ENCODE results near the gene CROT. TPM values are rescaled to one million over a fixed set of nuclear protein-coding genes. Genes with fewer than 3 reads are reported as not detected.

CROT gene
- polyA plus RNA-seq, 1 donor: 64.1 TPM

GRCh38 chr7:87363342-87363741, 17.9 kb downstream of the CROT start:
- no peak for DNase-seq
- H3K9me3 ChIP-seq (ENCODE audit: control insufficient read depth, low read depth, low read length): no peaks in the 10 kb centered on the region
- no peaks in the 10 kb centered on the region for H3K27me3 ChIP-seq (ENCODE audit: control insufficient read depth, insufficient read depth, low read length)
- H3K4me1 ChIP-seq (ENCODE audit: control insufficient read depth, insufficient read depth, low read length): no peaks in the 10 kb centered on the region
- peaks cover 39% of the 10 kb centered on the region for H3K36me3 ChIP-seq (ENCODE audit: control insufficient read depth, insufficient read depth, low read length)
- WGBS (ENCODE audit: insufficient coverage, low lambda C conversion rate): 100% methylated on average over 1 of the region's 1 CpG
- H3K27ac ChIP-seq (ENCODE audit: low read length): no peak overlapping the region
- H3K4me3 ChIP-seq (ENCODE audit: low read length): no peak overlapping the region

- DNase-seq: no peak
Measured at GRCh38 chr7:87364246-87364645, 18.8 kb downstream of the CROT start.

GRCh38 chr7:87369216-87369615, 23.8 kb downstream of the CROT start:
- H3K4me3 ChIP-seq (ENCODE audit: low read length): no peak overlapping the region
- no peaks in the 10 kb centered on the region for H3K4me1 ChIP-seq (ENCODE audit: control insufficient read depth, insufficient read depth, low read length)
- H3K27me3 ChIP-seq (ENCODE audit: control insufficient read depth, insufficient read depth, low read length): no peaks in the 10 kb centered on the region
- no CpG with 5 or more reads among the region's 4 CpGs for WGBS (ENCODE audit: insufficient coverage, low lambda C conversion rate)
- H3K27ac ChIP-seq (ENCODE audit: low read length): no peak overlapping the region
- no peaks in the 10 kb centered on the region for H3K9me3 ChIP-seq (ENCODE audit: control insufficient read depth, low read depth, low read length)
- H3K36me3 ChIP-seq (ENCODE audit: control insufficient read depth, insufficient read depth, low read length): peaks cover 27% of the 10 kb centered on the region
- no peak for DNase-seq

More at GRCh38 chr7:87364246-87364645, 18.8 kb downstream of the CROT start:
- Histone ChIP-seq H3K9me3 (ENCODE audit: control insufficient read depth, low read depth, low read length) (no peaks in the 10 kb centered on the region), H3K4me1 (ENCODE audit: control insufficient read depth, insufficient read depth, low read length) (no peaks in the 10 kb centered on the region), H3K27me3 (ENCODE audit: control insufficient read depth, insufficient read depth, low read length) (no peaks in the 10 kb centered on the region), H3K4me3 (ENCODE audit: low read length) (no peak overlapping the region), H3K36me3 (ENCODE audit: control insufficient read depth, insufficient read depth, low read length) (peaks cover 39% of the 10 kb centered on the region), H3K27ac (ENCODE audit: low read length) (no peak overlapping the region)

GRCh38 chr7:87370660-87371180, 25.3 kb downstream of the CROT start:
- Histone ChIP-seq H3K27ac (ENCODE audit: low read length) (no peak overlapping the region), H3K4me3 (ENCODE audit: low read length) (no peak overlapping the region), H3K9me3 (ENCODE audit: control insufficient read depth, low read depth, low read length) (no peaks in the 10 kb centered on the region), H3K27me3 (ENCODE audit: control insufficient read depth, insufficient read depth, low read length) (no peaks in the 10 kb centered on the region), H3K4me1 (ENCODE audit: control insufficient read depth, insufficient read depth, low read length) (no peaks in the 10 kb centered on the region), H3K36me3 (ENCODE audit: control insufficient read depth, insufficient read depth, low read length) (peaks cover 21% of the 10 kb centered on the region)
- no peak for DNase-seq
- no CpG with 5 or more reads among the region's 1 CpG for WGBS (ENCODE audit: insufficient coverage, low lambda C conversion rate)

- Histone ChIP-seq H3K4me3 (ENCODE audit: low read length) (no peak overlapping the region), H3K27me3 (ENCODE audit: control insufficient read depth, insufficient read depth, low read length) (no peaks in the 10 kb centered on the region), H3K4me1 (ENCODE audit: control insufficient read depth, insufficient read depth, low read length) (no peaks in the 10 kb centered on the region), H3K36me3 (ENCODE audit: control insufficient read depth, insufficient read depth, low read length) (peaks cover 14% of the 10 kb centered on the region), H3K27ac (ENCODE audit: low read length) (peak overlapping the region; percentile 32), H3K9me3 (ENCODE audit: control insufficient read depth, low read depth, low read length) (no peaks in the 10 kb centered on the region)
- WGBS (ENCODE audit: insufficient coverage, low lambda C conversion rate): 83% methylated on average over 1 of the region's 5 CpGs
- DNase-seq: peak; percentile 57 to 85
Measured at GRCh38 chr7:87375662-87376435, 30.4 kb downstream of the CROT start.

- WGBS (ENCODE audit: insufficient coverage, low lambda C conversion rate): 91% methylated on average over 4 of the region's 5 CpGs
- Histone ChIP-seq H3K4me3 (ENCODE audit: low read length) (no peak overlapping the region), H3K36me3 (ENCODE audit: control insufficient read depth, insufficient read depth, low read length) (peaks cover 24% of the 10 kb centered on the region), H3K27me3 (ENCODE audit: control insufficient read depth, insufficient read depth, low read length) (no peaks in the 10 kb centered on the region), H3K9me3 (ENCODE audit: control insufficient read depth, low read depth, low read length) (no peaks in the 10 kb centered on the region), H3K4me1 (ENCODE audit: control insufficient read depth, insufficient read depth, low read length) (no peaks in the 10 kb centered on the region), H3K27ac (ENCODE audit: low read length) (no peak overlapping the region)
- DNase-seq: no peak
Measured at GRCh38 chr7:87380905-87381304, 35.4 kb downstream of the CROT start.

- peak overlapping the region; percentile 4 for H3K27ac ChIP-seq (ENCODE audit: low read length)
- WGBS (ENCODE audit: insufficient coverage, low lambda C conversion rate): 40% methylated on average over 1 of the region's 8 CpGs
- H3K4me1 ChIP-seq (ENCODE audit: control insufficient read depth, insufficient read depth, low read length): peaks cover 2% of the 10 kb centered on the region
- no peaks in the 10 kb centered on the region for H3K9me3 ChIP-seq (ENCODE audit: control insufficient read depth, low read depth, low read length)
- no peaks in the 10 kb centered on the region for H3K27me3 ChIP-seq (ENCODE audit: control insufficient read depth, insufficient read depth, low read length)
- H3K4me3 ChIP-seq (ENCODE audit: low read length): no peak overlapping the region
- H3K36me3 ChIP-seq (ENCODE audit: control insufficient read depth, insufficient read depth, low read length): peaks cover 47% of the 10 kb centered on the region
- peak; percentile 16 to 52 for DNase-seq
Measured at GRCh38 chr7:87391020-87391701, 45.7 kb downstream of the CROT start.

GRCh38 chr7:87395442-87396020, 50.1 kb downstream of the CROT start:
- Histone ChIP-seq H3K27me3 (ENCODE audit: control insufficient read depth, insufficient read depth, low read length) (no peaks in the 10 kb centered on the region), H3K4me1 (ENCODE audit: control insufficient read depth, insufficient read depth, low read length) (peaks cover 4% of the 10 kb centered on the region), H3K36me3 (ENCODE audit: control insufficient read depth, insufficient read depth, low read length) (peaks cover 38% of the 10 kb centered on the region), H3K27ac (ENCODE audit: low read length) (no peak overlapping the region), H3K4me3 (ENCODE audit: low read length) (no peak overlapping the region), H3K9me3 (ENCODE audit: control insufficient read depth, low read depth, low read length) (no peaks in the 10 kb centered on the region)
- DNase-seq: no peak
- no CpG with 5 or more reads among the region's 1 CpG for WGBS (ENCODE audit: insufficient coverage, low lambda C conversion rate)

GRCh38 chr7:87398446-87398845, 53.0 kb downstream of the CROT start:
- no CpG with 5 or more reads among the region's 2 CpGs for WGBS (ENCODE audit: insufficient coverage, low lambda C conversion rate)
- peaks cover 22% of the 10 kb centered on the region for H3K36me3 ChIP-seq (ENCODE audit: control insufficient read depth, insufficient read depth, low read length)
- no peak for DNase-seq
- no peaks in the 10 kb centered on the region for H3K27me3 ChIP-seq (ENCODE audit: control insufficient read depth, insufficient read depth, low read length)
- H3K4me3 ChIP-seq (ENCODE audit: low read length): no peak overlapping the region
- no peak overlapping the region for H3K27ac ChIP-seq (ENCODE audit: low read length)
- H3K9me3 ChIP-seq (ENCODE audit: control insufficient read depth, low read depth, low read length): no peaks in the 10 kb centered on the region
- H3K4me1 ChIP-seq (ENCODE audit: control insufficient read depth, insufficient read depth, low read length): peaks cover 2% of the 10 kb centered on the region

- Histone ChIP-seq H3K4me3 (ENCODE audit: low read length) (no peak overlapping the region), H3K36me3 (ENCODE audit: control insufficient read depth, insufficient read depth, low read length) (no peaks in the 10 kb centered on the region), H3K27ac (ENCODE audit: low read length) (no peak overlapping the region), H3K27me3 (ENCODE audit: control insufficient read depth, insufficient read depth, low read length) (no peaks in the 10 kb centered on the region), H3K9me3 (ENCODE audit: control insufficient read depth, low read depth, low read length) (no peaks in the 10 kb centered on the region), H3K4me1 (ENCODE audit: control insufficient read depth, insufficient read depth, low read length) (peaks cover 2% of the 10 kb centered on the region)
- DNase-seq: no peak
Measured at GRCh38 chr7:87404674-87405073, 59.2 kb downstream of the CROT start.

Data from large intestine (tissue), 3 donors.